Heart left ventricle (tissue), 16 donors: ENCODE measurements around the gene NEMP1. TPM values are rescaled to one million over a fixed set of nuclear protein-coding genes. Genes with fewer than 3 reads are reported as not detected.

Experiments used
- ATAC-seq, 4 donors: fragments of 200-7000 bp; cut with Tn5 transposase; one replicate each; pipeline ENCODE4 v1.9.1; 2020 to 2022; ENCODE audit warnings: moderate library complexity in 4 of 4, mild to moderate bottlenecking in 3 of 4, moderate number of reproducible peaks in 1 of 4
- DNase-seq, 5 donors: peaks; one replicate each; pipeline ENCODE4 v3.0.0-alpha.2; 2020
- H3K27ac ChIP-seq, 12 donors: fragments of 200-600 bp; sonication (generic) in 4 of 12; one replicate each; pipeline versions ENCODE4 v1.5.0 to v1.8.0; 2016 to 2022; ENCODE audit warnings: mild to moderate bottlenecking in 2 of 12
- H3K27me3 ChIP-seq, 9 donors: fragments of 200-600 bp; sonication (generic) in 2 of 9; one replicate each; pipeline versions ENCODE4 v1.5.1 to v1.8.0; 2016 to 2022; ENCODE audit warnings: mild to moderate bottlenecking in 3 of 9
- H3K36me3 ChIP-seq, 9 donors: fragments of 200-600 bp; sonication (generic) in 2 of 9; one replicate each; pipeline versions ENCODE4 v1.5.0 to v1.8.0; 2018 to 2022; ENCODE audit warnings: mild to moderate bottlenecking in 2 of 9
- H3K4me1 ChIP-seq, 12 donors: fragments of 200-600 bp; sonication (generic) in 4 of 12; one replicate each; pipeline versions ENCODE4 v1.5.0 to v1.8.0; 2016 to 2022; ENCODE audit warnings: mild to moderate bottlenecking in 3 of 12
- H3K4me3 ChIP-seq, 12 donors: fragments of 200-600 bp; sonication (generic) in 4 of 12; one replicate each; pipeline versions ENCODE4 v1.5.0 to v1.8.0; 2017 to 2022; ENCODE audit warnings: mild to moderate bottlenecking in 9 of 12, moderate library complexity in 4 of 12
- H3K9me3 ChIP-seq, 12 donors: fragments of 200-600 bp; sonication (generic) in 4 of 12; one replicate each; pipeline versions ENCODE4 v1.5.0 to v1.8.0; 2016 to 2022; ENCODE audit warnings: mild to moderate bottlenecking in 1 of 12
- POLR2A ChIP-seq, 2 donors: fragments of 450-650 bp; IDR thresholded peaks; one replicate each; pipeline ENCODE4 v1.6.1; 2017; ENCODE audit warnings: antibody characterized with exemption in 2 of 2, mild to moderate bottlenecking in 2 of 2, moderate library complexity in 2 of 2
- WGBS, 4 donors: extraction: QIAGEN DNeasy Blood & Tissue Kit in 2 of 4; methylation state at CpG; one replicate each; pipeline versions ENCODE4 v1.1.5 to v1.1.7; 2013 to 2018; 5-methylcytosine and 5-hydroxymethylcytosine counted together
- intact Hi-C, 10 donors: fragments of 100-400 bp; cut with DNase I; formaldehyde crosslinking; loops; one replicate each; pipeline versions ENCODE4 v1.11.1 to v1.14.2; 2022
- polyA plus RNA-seq, 2 donors: library from polyadenylated mRNA; stranded (reverse); fragments of 200-250 nt; gene quantifications; one replicate each; pipeline ENCODE4 v1.2.3, GENCODE V29; 2013
- total RNA-seq, 9 donors: library from RNA; depleted of rRNA in 2 of 9; stranded (reverse); fragments of >200 nt in 2 of 9; fragmentation: NEBNext Ultra II Directional in 3 of 9; extraction: Animal tissue kit (Norgen Biotek cat#: 25700) in 3 of 9; gene quantifications; one replicate each; pipeline versions ENCODE4 v1.1.0 to v1.2.4, GENCODE V29; 2016 to 2023
- TF ChIP-seq, protein P1 (sequence below), 12 donors: fragments of 200-600 bp; sonication (generic) in 4 of 12; IDR thresholded peaks; one replicate each; pipeline versions ENCODE4 v1.5.0 to v1.8.0; 2018 to 2022; ENCODE audit warnings: antibody characterized with exemption in 12 of 12, mild to moderate bottlenecking in 5 of 12
- donor health status: ischemic (EF 13 %, LVEDD 7.1; RV severe dilation, severe dysfunction).
- donor health status: healthy with polysubstance abuse.
- donor health status: DM: no; HTN: yes; CAD: no.
- donor health status: DM: no; HTN: no; CAD: no.
- donor health status: ischemic (EF 25% LVEDD 6.9; RV normal size, moderate dysfunction).
- donor health status: ischemic (EF 25% LVEDD 5.7; RV mildly dilated, moderate dysfunction).
- donor health status: healthy.
- donor health status: DM: yes; HTN: yes; CAD: no.
- donor health status: ischemic (EF 35%, LVEDD 5.7; RV mildly dilated, moderate dysfunction).
- donor health status: nonischemic (EF 11% LVEDD 7.7; RV severe dilation, severe dysfunction).
- donor health status: DM: yes; HTN: yes; CAD: no.
- donor health status: PGD.
- donor health status: ischemic (EF 29% LVEDD 5.4; RV normal size, mild dysfunction).
- donor health status: nonischemic (EF 23%, LVEDD 6.1; RV moderate dilation, normal function).

NEMP1 gene
- total and polyA plus RNA-seq, 11 donors, result 1.4 to 12.0 (median 3.5) TPM

DNA sequence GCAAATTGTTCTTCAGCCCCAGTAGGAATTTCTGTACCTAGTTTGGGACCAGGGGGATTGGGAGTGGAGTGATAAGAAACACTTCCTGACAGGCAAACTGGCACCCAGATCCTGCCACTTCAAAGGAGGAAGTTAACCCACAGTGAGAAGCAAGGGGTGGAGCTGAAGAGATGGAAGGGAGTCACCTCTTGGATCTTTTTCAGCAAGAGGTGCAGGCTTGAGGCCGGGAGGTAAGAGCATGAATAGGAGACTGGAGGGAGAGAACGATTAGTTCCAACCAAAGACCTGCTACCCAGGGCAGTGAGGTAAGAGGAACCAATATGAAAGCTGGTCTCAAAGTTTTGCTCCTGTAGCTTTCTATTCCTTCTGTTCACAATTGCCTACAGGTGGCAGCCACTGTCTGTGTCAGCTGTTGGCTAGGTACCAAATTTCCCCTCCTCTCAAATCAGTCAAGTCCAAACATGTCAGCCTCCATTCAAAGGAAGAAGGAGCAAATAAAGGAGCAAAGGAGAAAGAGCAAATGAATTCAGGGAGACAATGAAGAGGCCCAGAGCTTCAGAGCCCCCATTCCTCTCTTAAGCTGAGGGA is 47.4 kb downstream of the NEMP1 start:
- 35 to 52% (median 46%) methylated on average over 2 of the region's 2 CpGs for WGBS, 4 donors
- Histone ChIP-seq H3K27me3 (peaks cover 0 to 5% (median 0%) of the 10 kb centered on the region in 9 donors), H3K4me1 (peaks cover 0 to 8% (median 0%) of the 10 kb centered on the region in 12 donors), H3K36me3 (no peaks in the 10 kb centered on the region), H3K27ac (no peak overlapping the region), H3K4me3 (no peak overlapping the region), H3K9me3 (no peaks in the 10 kb centered on the region)
- intact Hi-C loops, result no loop called here
- ATAC-seq, result no peak
- DNase-seq, result no peak
- TF ChIP-seq POLR2A (IDR thresholded peaks at IDR 0.05), result no peak
- TF ChIP-seq, protein P1, sequence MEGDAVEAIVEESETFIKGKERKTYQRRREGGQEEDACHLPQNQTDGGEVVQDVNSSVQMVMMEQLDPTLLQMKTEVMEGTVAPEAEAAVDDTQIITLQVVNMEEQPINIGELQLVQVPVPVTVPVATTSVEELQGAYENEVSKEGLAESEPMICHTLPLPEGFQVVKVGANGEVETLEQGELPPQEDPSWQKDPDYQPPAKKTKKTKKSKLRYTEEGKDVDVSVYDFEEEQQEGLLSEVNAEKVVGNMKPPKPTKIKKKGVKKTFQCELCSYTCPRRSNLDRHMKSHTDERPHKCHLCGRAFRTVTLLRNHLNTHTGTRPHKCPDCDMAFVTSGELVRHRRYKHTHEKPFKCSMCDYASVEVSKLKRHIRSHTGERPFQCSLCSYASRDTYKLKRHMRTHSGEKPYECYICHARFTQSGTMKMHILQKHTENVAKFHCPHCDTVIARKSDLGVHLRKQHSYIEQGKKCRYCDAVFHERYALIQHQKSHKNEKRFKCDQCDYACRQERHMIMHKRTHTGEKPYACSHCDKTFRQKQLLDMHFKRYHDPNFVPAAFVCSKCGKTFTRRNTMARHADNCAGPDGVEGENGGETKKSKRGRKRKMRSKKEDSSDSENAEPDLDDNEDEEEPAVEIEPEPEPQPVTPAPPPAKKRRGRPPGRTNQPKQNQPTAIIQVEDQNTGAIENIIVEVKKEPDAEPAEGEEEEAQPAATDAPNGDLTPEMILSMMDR (IDR thresholded peaks at IDR 0.05), result no peak

DNA sequence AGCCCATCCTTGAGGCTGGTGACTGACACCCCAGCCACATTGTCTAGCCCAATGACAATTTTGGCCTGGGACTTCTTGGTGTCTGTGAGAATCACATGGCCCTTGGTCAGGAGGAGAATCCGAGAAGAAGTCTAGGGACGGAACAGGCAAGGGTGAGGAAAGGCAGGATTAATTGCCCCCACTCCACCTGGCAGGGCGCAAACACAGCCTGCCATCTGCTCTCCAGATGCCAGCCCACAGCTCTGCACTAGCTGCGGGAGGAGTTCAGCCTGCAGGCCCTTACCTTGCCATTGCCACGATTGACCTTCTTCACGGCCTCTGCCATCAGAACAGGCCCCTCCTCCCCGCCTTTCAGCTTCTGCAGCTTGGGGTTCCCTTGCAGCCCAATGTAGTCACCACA is 49.1 kb downstream of the NEMP1 start:
- Histone ChIP-seq H3K4me1 (peaks cover 0 to 8% (median 0%) of the 10 kb centered on the region in 12 donors), H3K27me3 (peaks cover 0 to 5% (median 0%) of the 10 kb centered on the region in 9 donors), H3K36me3 (no peaks in the 10 kb centered on the region), H3K27ac (no peak overlapping the region), H3K4me3 (no peak overlapping the region), H3K9me3 (no peaks in the 10 kb centered on the region)
- TF ChIP-seq POLR2A (IDR thresholded peaks at IDR 0.05), result no peak
- TF ChIP-seq, protein P1 (IDR thresholded peaks at IDR 0.05), result no peak
- 91 to 100% (median 94%) methylated on average over 6 to 7 of the region's 7 CpGs for WGBS, 4 donors
- DNase-seq (no peak), ATAC-seq (no peak)
- intact Hi-C loops, result no loop called here

DNA sequence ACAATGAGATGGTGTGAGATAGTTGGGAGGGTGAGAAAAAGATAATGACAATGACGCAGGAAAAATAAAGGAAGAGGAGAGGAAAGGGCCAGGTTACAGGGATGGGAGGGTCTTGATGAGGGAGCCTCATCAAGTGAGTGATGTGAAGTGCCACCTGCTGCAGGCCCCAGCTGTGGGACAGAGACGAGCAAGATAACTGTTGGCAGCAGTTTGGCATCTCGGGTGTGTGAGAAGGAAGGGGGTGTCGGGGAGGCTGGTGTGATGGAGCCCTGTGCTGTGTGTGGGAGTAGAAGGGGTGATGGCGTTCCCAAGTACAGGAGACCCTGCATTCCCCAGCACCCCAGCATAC is 50.8 kb downstream of the NEMP1 start:
- H3K4me3 ChIP-seq, result no peak overlapping the region
- H3K27ac ChIP-seq, result no peak overlapping the region
- 44 to 58% (median 53%) methylated on average over 5 of the region's 5 CpGs for WGBS, 4 donors
- peaks cover 0 to 8% (median 0%) of the 10 kb centered on the region in 12 donors for H3K4me1 ChIP-seq
- no peaks in the 10 kb centered on the region for H3K36me3 ChIP-seq
- DNase-seq, result no peak
- TF ChIP-seq POLR2A (IDR thresholded peaks at IDR 0.05), result no peak
- TF ChIP-seq, protein P1 (IDR thresholded peaks at IDR 0.05), result no peak
- intact Hi-C loops, result no loop called here
- no peaks in the 10 kb centered on the region for H3K9me3 ChIP-seq
- peaks cover 0 to 5% (median 0%) of the 10 kb centered on the region in 9 donors for H3K27me3 ChIP-seq
- ATAC-seq, result no peak

DNA sequence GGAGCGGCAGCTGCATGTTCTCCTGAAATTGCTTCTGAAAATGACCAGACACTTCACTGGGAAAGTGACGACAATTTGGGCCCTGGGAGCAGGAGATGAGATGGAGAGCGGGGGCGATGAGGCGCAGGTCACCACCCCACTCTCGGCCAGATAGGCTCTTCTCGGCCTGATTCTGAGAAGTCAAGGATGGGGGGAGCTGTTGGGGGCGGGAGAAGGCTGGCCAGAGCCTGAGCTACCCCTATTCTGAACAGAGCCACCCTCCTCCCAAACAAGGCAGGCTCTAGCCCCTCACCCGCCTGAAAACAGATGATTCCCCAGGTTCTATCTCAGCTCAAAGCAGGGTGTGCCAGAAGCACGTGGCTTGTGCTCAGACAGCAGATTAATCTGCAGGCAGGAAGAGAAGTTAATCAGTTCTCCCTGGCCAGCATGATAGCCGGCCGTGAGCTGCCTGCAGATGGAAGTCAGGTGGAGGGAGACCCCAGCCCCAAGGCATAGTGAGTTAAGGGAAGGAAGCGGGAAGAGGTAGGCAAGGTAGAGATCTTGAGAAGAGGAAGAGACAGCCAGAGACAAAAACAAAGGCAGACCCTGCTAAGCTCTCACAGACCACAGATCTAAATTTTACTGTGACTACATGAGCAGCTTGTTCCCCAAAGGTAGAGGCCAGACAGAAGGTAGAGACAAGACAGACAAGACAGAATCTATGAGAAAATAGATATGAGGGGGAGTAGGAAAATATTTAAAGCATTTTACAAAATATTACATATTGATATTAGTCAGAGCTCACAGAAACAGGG is 51.4 kb downstream of the NEMP1 start:
- H3K9me3 ChIP-seq, result no peaks in the 10 kb centered on the region
- WGBS, 4 donors, result 41 to 48% (median 44%) methylated on average over 13 of the region's 13 CpGs
- no peaks in the 10 kb centered on the region for H3K36me3 ChIP-seq
- peak overlapping the region in 1 of 12 donors; percentile 40 for H3K27ac ChIP-seq
- peaks cover 0 to 8% (median 0%) of the 10 kb centered on the region in 12 donors for H3K4me1 ChIP-seq
- DNase-seq (no peak), ATAC-seq (no peak)
- intact Hi-C loops, result no loop called here
- no peak for TF ChIP-seq POLR2A (IDR thresholded peaks at IDR 0.05)
- peaks cover 0 to 5% (median 0%) of the 10 kb centered on the region in 9 donors for H3K27me3 ChIP-seq
- no peak overlapping the region for H3K4me3 ChIP-seq
